GM12878 (cell line): ENCODE data around the gene SNAI1. TPM values are rescaled to one million over a fixed set of nuclear protein-coding genes. Genes with fewer than 3 reads are reported as not detected.
A peak's percentile ranks its signal among the peaks of the same experiment; 100 is the strongest.

Experiments
- ATAC-seq: fragments of 200-7000 bp; cut with Tn5 transposase; 3 replicates; pipeline ENCODE4 v1.9.1; 2020; ENCODE audit warnings: mild to moderate bottlenecking, moderate library complexity
- BruUV-seq: library from RNA; stranded (reverse); fragments of 400-500 nt; replicated peaks from 2 replicates; lab custom pipeline; 2021; lab: Mats Ljungman, UMichigan
- CTCF ChIA-PET: fragments of 300-600 bp; sonication (Branson Sonifier 250); formaldehyde crosslinking; extraction: SDS; loops from one replicate; lab custom pipeline; 2021; ENCODE audit warnings: inconsistent platforms; lab: Yijun Ruan, JAX
- POLR2A ChIA-PET: fragments of 350-600 bp; formaldehyde crosslinking; extraction: SDS; loops from one replicate; lab custom pipeline; 2021; ENCODE audit warnings: inconsistent platforms; lab: Charles Lee
- RAD21 ChIA-PET: fragments of 300-600 bp; sonication (Branson Sonifier 250); formaldehyde crosslinking; loops from one replicate; lab custom pipeline; 2023; ENCODE audit warnings: antibody characterized with exemption; ENCODE audit not compliant: unreplicated experiment; lab: Charles Lee
- SMC1A ChIA-PET: fragments of 300-600 bp; sonication (Branson Sonifier 250); formaldehyde crosslinking; loops from one replicate; lab custom pipeline; 2023; ENCODE audit not compliant: unreplicated experiment, uncharacterized antibody; lab: Charles Lee
- DNase-seq: peaks from one replicate; pipeline ENCODE4 v3.0.0-alpha.2; 2011; ENCODE audit warnings: low read depth, low spot score
- FAIRE-seq: peaks from 3 replicates; lab custom pipeline; 2011; peaks lifted over from hg19 to GRCh38; lab: Jason Lieb, UNC
- H2AFZ ChIP-seq: 2 replicates; pipeline ENCODE4 v1.6.0; 2011; ENCODE audit warnings: low read depth, low read length, control low read depth; ENCODE audit not compliant: control insufficient read depth
- H3K27ac ChIP-seq: 2 replicates; pipeline ENCODE4 v1.5.1; 2011; ENCODE audit warnings: control low read depth; ENCODE audit not compliant: control insufficient read depth, insufficient read depth
- H3K27me3 ChIP-seq, 2 experiments: replicated peaks in 1 of 2; 2 replicates each; pipeline versions ENCODE4 v1.6.0 to v1.6.1; 2011; ENCODE audit warnings: low read length in 1 of 2; ENCODE audit not compliant: control insufficient read depth in 2 of 2, insufficient read depth in 2 of 2
- H3K36me3 ChIP-seq, 2 experiments: 2 replicates each; pipeline ENCODE4 v1.5.1; 2011; ENCODE audit warnings: low read length in 1 of 2; ENCODE audit not compliant: control insufficient read depth in 2 of 2, insufficient read depth in 2 of 2
- H3K4me1 ChIP-seq: 2 replicates; pipeline ENCODE4 v1.6.1; 2011; ENCODE audit warnings: mild to moderate bottlenecking, low read length, moderate library complexity, mixed read lengths; ENCODE audit not compliant: control insufficient read depth, insufficient read depth
- H3K4me2 ChIP-seq: 2 replicates; pipeline ENCODE4 v1.6.0; 2011; ENCODE audit warnings: control low read depth; ENCODE audit not compliant: control insufficient read depth, insufficient read depth
- H3K4me3 ChIP-seq: fragments of 200-600 bp; sonication (generic); 2 replicates; pipeline ENCODE4 v1.5.1; 2016
- H3K79me2 ChIP-seq: 2 replicates; pipeline ENCODE4 v1.6.0; 2011; ENCODE audit warnings: low read length; ENCODE audit not compliant: control insufficient read depth, insufficient read depth
- H3K9ac ChIP-seq: 2 replicates; pipeline ENCODE4 v1.8.0; 2011; ENCODE audit warnings: low read length, control low read depth, mixed read lengths; ENCODE audit not compliant: control insufficient read depth, insufficient read depth
- H3K9me3 ChIP-seq: replicated peaks from 3 replicates; pipeline ENCODE4 v1.5.1; 2011; ENCODE audit warnings: mild to moderate bottlenecking, low read length; ENCODE audit not compliant: control insufficient read depth, insufficient read depth
- H4K20me1 ChIP-seq: 2 replicates; pipeline ENCODE4 v1.6.0; 2011; ENCODE audit not compliant: control insufficient read depth, insufficient read depth
- EED ChIP-seq: sonication (generic); IDR thresholded peaks from 2 replicates; pipeline ENCODE4 v1.6.1; 2016; ENCODE audit warnings: antibody characterized with exemption, low read depth
- ESRRA ChIP-seq: IDR thresholded peaks from 2 replicates; pipeline ENCODE4 v1.6.1; 2012; ENCODE audit warnings: mild to moderate bottlenecking, low read length, improper control_type of control experiment
- HSF1 ChIP-seq: fragments of 150-350 bp; IDR thresholded peaks from 2 replicates; pipeline ENCODE4 v1.6.1; 2014; ENCODE audit warnings: mild to moderate bottlenecking, low read depth, low read length
- IKZF2 ChIP-seq, 2 experiments: fragments of 450-650 bp; IDR thresholded peaks; 2 replicates each; pipeline ENCODE4 v1.6.1; 2017; ENCODE audit warnings: mild to moderate bottlenecking in 2 of 2, moderate library complexity in 2 of 2
- KAT2A ChIP-seq: conservative IDR thresholded peaks from 2 replicates; pipeline ENCODE4 v1.6.1; 2011; ENCODE audit warnings: low read depth, low read length; ENCODE audit not compliant: control insufficient read depth
- MTA3 ChIP-seq: IDR thresholded peaks from 2 replicates; pipeline ENCODE4 v1.6.1; 2012; ENCODE audit warnings: low read length, inconsistent platforms, borderline replicate concordance
- PML ChIP-seq: IDR thresholded peaks from 2 replicates; pipeline ENCODE4 v1.6.1; 2012; ENCODE audit warnings: low read length, inconsistent platforms
- SKIL ChIP-seq: fragments of 450-650 bp; IDR thresholded peaks from 2 replicates; pipeline ENCODE4 v1.6.1; 2017; ENCODE audit warnings: mild to moderate bottlenecking, low read depth, inconsistent platforms; ENCODE audit not compliant: poor library complexity, severe bottlenecking
- SREBF2 ChIP-seq: IDR thresholded peaks from 2 replicates; pipeline ENCODE4 v1.6.1; 2012; ENCODE audit warnings: mild to moderate bottlenecking, low read length
- SUZ12 ChIP-seq: fragments of 200-600 bp; sonication (generic); IDR thresholded peaks from one replicate; pipeline ENCODE4 v1.6.1; 2018; ENCODE audit warnings: antibody characterized with exemption, mild to moderate bottlenecking; ENCODE audit not compliant: unreplicated experiment
- WGBS: methylation state at CpG from one replicate; pipeline ENCODE4 v1.1.6; 2016; ENCODE audit warnings: low lambda C conversion rate; ENCODE audit not compliant: insufficient replicate concordance, insufficient coverage; ENCODE audit errors: missing lambda C conversion rate; 5-methylcytosine and 5-hydroxymethylcytosine counted together
- in situ Hi-C: fragments of 300-500 bp; cut with MboI; formaldehyde crosslinking; loops from 9 replicates; pipeline ENCODE4 v1.14.3; 2018; ENCODE audit warnings: mixed read lengths
- intact Hi-C: fragments of 100-400 bp; cut with micrococcal nuclease; formaldehyde crosslinking; loops from one replicate; pipeline ENCODE4 v1.14.2; 2022; ENCODE audit not compliant: unreplicated experiment
- polyA plus RNA-seq, 11 experiments: library from polyadenylated mRNA; depleted of rRNA in 4 of 11; unstranded in 6 of 11; stranded (reverse) in 5 of 11; fragments of >200 nt; fragmentation: Nextera tagmentation in 4 of 11; fragmentation: Illumina TruSeq in 1 of 11; extraction: Ambion mirVana in 4 of 11; extraction: Trizol in 1 of 11; gene quantifications; 1 replicate in 1 of 11; 2 replicates in 10 of 11; pipeline versions ENCODE4 v1.2.1 to v1.2.3, GENCODE V29; 2011 to 2016; ENCODE audit warnings: inconsistent platforms in 2 of 11, missing spikeins in 2 of 11, low read depth in 1 of 11
- total RNA-seq, 4 experiments: library from RNA; depleted of rRNA in 3 of 4; stranded (reverse); fragments of >200 nt in 3 of 4; fragmentation: Illumina TruSeq in 1 of 4; extraction: Trizol in 1 of 4; gene quantifications; 2 replicates each; pipeline versions ENCODE4 v1.2.1 to v1.2.3, GENCODE V29; 2013 to 2021
- TF ChIP-seq, protein P1 (sequence below): fragments of 450-650 bp; formaldehyde crosslinking; IDR thresholded peaks from 2 replicates; pipeline ENCODE4 v1.5.0; 2022; ENCODE audit warnings: mild to moderate bottlenecking, missing genetic modification characterization
- TF ChIP-seq, protein P2 (sequence below): fragments of 450-650 bp; IDR thresholded peaks from 2 replicates; pipeline ENCODE4 v1.6.1; 2016; ENCODE audit warnings: mild to moderate bottlenecking, moderate library complexity, borderline replicate concordance

SNAI1 gene
- total and polyA plus RNA-seq, 10 of the 15 experiments (the other 5 are each of a cell fraction or from before 2014, with no cell fraction given), result 0.11 to 0.79 (median 0.24) TPM; not detected in 2

- peak overlapping the region; percentile 72 for H3K27ac ChIP-seq
- ATAC-seq (no peak), DNase-seq (no peak), FAIRE-seq (no peak)
- ChIA-PET CTCF (interaction anchor here (0.6 to 5.2 kb wide), 7 partner anchors 20 to 673 kb away, joined by 3 to 31 read pairs (median 13); partner anchors contain the start of gene SPATA2), RAD21 (interaction anchor here (0.7 to 2.5 kb wide), 3 partner anchors 22 to 248 kb away, joined by 3 to 12 read pairs (median 3); no protein-coding TSS in a partner anchor), SMC1A (interaction anchor here (0.6 to 1.2 kb wide), 5 partner anchors 19 to 626 kb away, joined by 3 to 6 read pairs (median 3); no protein-coding TSS in a partner anchor), POLR2A (interaction anchor here (0.7 to 1.8 kb wide), 7 partner anchors 18 to 224 kb away, joined by 3 to 11 read pairs (median 4); partner anchors contain the start of gene SPATA2)
- peaks cover 39% of the 10 kb centered on the region for H3K79me2 ChIP-seq
- no peaks in the 10 kb centered on the region for H4K20me1 ChIP-seq
- H3K36me3 ChIP-seq, result no peaks in the 10 kb centered on the region
- under 1% methylated on average over 21 of the region's 21 CpGs for WGBS
- peak overlapping the region; percentile 83 for H2AFZ ChIP-seq
- peak overlapping the region; percentile 46; the same call in 1 of the 2 replicates for H3K4me3 ChIP-seq
- no peaks in the 10 kb centered on the region for H3K27me3 ChIP-seq
- in situ Hi-C loops, result no loop called here
- H3K4me2 ChIP-seq, result peak overlapping the region; percentile 85
- peaks cover 17% of the 10 kb centered on the region for H3K4me1 ChIP-seq
- H3K9me3 ChIP-seq, result no peaks in the 10 kb centered on the region
- intact Hi-C loops, result loop anchor here (1.0 kb wide), 1 partner anchor 20 kb away; the partner anchor contains the start of gene SPATA2
- BruUV-seq, result no TSS peak
- H3K9ac ChIP-seq, result peak overlapping the region; percentile 40; the same call in 1 of the 2 replicates
- TF ChIP-seq SUZ12 (no peak), SREBF2 (no peak), EED (no peak), PML (no peak), IKZF2 (IDR thresholded peaks at IDR 0.05) (peak in 1 of 2 experiments; percentile 35; a peak in 1 of 4 replicates), MTA3 (no peak), SKIL (peak; percentile 59), HSF1 (0 out of 2 replicates have a peak, but pooled peaks have one; percentile 8), ESRRA (no peak), KAT2A (no peak)
- TF ChIP-seq, protein P1, sequence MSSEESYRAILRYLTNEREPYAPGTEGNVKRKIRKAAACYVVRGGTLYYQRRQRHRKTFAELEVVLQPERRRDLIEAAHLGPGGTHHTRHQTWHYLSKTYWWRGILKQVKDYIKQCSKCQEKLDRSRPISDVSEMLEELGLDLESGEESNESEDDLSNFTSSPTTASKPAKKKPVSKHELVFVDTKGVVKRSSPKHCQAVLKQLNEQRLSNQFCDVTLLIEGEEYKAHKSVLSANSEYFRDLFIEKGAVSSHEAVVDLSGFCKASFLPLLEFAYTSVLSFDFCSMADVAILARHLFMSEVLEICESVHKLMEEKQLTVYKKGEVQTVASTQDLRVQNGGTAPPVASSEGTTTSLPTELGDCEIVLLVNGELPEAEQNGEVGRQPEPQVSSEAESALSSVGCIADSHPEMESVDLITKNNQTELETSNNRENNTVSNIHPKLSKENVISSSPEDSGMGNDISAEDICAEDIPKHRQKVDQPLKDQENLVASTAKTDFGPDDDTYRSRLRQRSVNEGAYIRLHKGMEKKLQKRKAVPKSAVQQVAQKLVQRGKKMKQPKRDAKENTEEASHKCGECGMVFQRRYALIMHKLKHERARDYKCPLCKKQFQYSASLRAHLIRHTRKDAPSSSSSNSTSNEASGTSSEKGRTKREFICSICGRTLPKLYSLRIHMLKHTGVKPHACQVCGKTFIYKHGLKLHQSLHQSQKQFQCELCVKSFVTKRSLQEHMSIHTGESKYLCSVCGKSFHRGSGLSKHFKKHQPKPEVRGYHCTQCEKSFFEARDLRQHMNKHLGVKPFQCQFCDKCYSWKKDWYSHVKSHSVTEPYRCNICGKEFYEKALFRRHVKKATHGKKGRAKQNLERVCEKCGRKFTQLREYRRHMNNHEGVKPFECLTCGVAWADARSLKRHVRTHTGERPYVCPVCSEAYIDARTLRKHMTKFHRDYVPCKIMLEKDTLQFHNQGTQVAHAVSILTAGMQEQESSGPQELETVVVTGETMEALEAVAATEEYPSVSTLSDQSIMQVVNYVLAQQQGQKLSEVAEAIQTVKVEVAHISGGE (CRISPR knock-in tag), result no peak
- TF ChIP-seq, protein P2, sequence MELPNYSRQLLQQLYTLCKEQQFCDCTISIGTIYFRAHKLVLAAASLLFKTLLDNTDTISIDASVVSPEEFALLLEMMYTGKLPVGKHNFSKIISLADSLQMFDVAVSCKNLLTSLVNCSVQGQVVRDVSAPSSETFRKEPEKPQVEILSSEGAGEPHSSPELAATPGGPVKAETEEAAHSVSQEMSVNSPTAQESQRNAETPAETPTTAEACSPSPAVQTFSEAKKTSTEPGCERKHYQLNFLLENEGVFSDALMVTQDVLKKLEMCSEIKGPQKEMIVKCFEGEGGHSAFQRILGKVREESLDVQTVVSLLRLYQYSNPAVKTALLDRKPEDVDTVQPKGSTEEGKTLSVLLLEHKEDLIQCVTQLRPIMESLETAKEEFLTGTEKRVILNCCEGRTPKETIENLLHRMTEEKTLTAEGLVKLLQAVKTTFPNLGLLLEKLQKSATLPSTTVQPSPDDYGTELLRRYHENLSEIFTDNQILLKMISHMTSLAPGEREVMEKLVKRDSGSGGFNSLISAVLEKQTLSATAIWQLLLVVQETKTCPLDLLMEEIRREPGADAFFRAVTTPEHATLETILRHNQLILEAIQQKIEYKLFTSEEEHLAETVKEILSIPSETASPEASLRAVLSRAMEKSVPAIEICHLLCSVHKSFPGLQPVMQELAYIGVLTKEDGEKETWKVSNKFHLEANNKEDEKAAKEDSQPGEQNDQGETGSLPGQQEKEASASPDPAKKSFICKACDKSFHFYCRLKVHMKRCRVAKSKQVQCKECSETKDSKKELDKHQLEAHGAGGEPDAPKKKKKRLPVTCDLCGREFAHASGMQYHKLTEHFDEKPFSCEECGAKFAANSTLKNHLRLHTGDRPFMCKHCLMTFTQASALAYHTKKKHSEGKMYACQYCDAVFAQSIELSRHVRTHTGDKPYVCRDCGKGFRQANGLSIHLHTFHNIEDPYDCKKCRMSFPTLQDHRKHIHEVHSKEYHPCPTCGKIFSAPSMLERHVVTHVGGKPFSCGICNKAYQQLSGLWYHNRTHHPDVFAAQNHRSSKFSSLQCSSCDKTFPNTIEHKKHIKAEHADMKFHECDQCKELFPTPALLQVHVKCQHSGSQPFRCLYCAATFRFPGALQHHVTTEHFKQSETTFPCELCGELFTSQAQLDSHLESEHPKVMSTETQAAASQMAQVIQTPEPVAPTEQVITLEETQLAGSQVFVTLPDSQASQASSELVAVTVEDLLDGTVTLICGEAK, result peak; percentile 73
Observed at GRCh38 chr20:49935746-49936152, 47.0 kb upstream of the SNAI1 start.
